LNCAP (cell line): Measurements from ENCODE around the gene RARG.

ENCODE experiments used
- CTCF ChIP-seq: fragments of 450-650 bp; IDR thresholded peaks from 2 replicates; pipeline ENCODE4 v1.5.1; 2017; ENCODE audit warnings: mild to moderate bottlenecking

Gene RARG

DNA sequence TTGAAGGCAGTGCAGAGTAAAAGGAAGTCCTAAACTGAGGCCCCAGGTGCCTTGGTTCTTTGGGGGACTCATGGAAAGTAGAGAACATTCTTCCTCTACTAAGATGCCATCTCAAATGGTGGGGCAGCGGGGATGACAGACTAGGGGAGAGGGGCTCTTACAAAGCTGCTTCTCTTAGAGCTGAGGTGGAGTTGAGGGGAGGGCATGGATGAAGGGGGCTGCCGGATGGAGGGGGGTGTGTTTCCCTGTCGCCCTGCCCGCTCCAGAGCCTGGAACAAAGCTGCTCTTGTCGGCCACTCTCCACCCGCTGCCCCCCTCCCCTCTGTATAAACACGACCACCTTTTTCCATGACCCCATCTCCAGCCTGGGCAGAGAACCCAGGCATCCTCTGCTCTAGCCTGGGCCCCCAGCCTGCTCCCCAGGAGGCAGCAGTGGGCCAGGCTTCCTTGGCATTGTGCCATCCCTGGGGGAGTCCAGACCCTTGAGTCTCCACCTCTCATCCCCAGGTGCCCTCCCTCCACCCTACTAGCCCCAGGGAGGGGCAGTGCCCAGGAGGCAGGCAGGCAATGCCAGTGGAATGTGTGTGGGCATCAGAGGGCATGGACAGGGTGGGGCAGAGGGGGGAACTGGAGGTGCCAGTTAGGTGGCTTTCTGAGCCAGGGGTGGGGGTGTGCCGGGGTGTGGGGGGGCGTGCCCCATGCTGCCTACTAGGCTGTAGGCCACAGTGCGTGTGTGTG lies 1.7 kb downstream of the RARG start:
- no peak for TF ChIP-seq CTCF

- no peak for TF ChIP-seq CTCF
Measured at GRCh38 chr12:53229454-53229853, 2.6 kb downstream of the RARG start.

GRCh38 chr12:53227836-53228235 lies 4.2 kb downstream of the RARG start:
- TF ChIP-seq CTCF, result no peak

GRCh38 chr12:53227341-53227740 lies 4.7 kb downstream of the RARG start:
- TF ChIP-seq CTCF, result no peak

DNA sequence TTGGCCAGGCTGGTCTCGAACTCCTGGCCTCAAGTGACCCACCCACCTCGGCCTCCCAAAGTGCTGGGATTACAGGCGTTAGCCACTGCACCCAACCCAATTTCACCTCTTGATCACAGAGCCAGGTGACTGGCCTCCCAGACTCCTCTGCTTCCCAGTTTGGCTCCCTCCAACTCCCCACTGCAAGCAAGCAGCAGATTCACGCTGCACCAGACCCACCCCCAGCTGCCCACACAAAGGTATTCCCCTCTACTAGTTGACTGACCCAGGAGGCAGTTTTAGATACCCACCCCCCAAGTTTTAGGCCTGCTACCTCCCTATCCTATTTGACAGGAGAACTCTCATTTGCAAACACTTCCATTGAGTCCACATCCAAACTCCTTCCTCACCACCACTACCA lies 5.2 kb downstream of the RARG start:
- TF ChIP-seq CTCF, result no peak

DNA sequence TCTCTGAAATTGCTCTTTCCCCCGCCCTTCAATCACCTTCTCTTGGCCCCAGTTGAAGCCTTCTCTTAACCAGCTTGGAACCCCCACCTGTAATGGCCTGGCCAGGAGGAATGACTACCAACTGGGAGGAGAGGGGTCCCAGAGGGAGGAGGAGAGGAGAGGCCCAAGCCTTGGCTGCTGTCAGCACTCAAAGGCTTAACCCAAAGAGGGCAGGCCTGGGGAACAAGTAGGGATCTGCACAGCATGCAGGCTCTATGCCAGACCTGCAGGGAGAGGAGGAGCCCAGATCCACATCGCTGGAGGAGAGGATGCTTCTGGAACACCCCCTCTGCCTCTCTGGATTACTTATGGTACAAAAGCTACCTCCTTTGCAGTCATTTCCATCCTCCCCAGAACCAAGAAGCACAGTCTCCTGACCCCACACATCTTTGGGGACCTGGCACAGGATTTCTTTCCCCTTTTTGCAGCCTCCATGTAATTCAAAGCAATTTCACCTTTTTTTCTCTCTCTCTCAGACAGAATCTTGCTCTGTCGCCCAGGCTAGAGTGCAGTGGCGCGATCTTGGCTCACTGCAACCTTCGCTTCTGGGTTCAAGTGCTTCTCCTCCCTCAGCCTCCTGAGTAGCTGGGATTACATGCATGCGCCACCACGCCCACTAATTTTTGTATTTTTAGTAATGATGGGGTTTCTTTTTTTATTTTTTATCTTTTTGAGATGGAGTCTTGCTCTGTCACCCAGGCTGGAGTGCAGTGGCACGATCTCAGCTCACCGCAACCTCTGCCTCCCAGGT lies 6.2 kb downstream of the RARG start:
- no peak for TF ChIP-seq CTCF

DNA sequence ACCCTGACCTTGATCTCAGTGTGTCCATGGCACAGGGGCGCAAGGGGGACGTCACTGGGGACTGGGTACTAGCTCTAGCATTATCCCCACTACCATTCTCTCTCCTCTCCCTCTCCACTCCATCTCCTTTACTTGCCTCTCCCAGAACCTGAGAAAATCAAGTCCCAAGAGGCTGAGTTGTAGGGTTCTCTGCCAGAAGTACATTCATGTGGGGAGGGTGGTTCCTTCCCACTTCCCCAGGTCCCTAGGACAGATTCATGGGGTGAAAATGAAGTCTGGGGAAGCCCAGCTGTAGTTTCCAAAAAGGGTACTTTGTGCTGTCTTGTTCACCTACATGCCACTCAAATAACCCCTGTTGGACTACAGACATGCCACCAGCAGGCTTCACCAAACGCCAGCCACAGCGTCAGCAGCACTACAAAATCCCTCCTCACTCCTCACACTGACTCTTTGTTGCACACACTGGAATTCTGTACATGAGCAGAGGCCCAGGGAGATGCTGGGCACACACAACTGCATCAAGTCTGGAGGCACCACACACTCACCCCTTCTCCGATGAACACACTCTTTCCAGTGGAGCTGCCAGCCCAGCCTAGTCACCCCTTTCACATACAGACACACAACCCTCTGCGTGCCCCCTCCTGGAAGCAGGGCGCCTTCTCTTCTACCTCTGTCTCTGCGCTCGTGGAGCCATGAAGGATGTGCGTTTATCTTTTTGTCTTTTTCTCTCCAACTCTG lies 6.9 kb downstream of the RARG start:
- no peak for TF ChIP-seq CTCF
